GM18499 (cell line): ENCODE results near the gene RALGDS.

ENCODE experiments used
- ATAC-seq: cut with Tn5 transposase; IDR thresholded peaks from one replicate; pipeline ENCODE4 v1.9.1; 2021; ENCODE audit warnings: moderate number of reproducible peaks; ENCODE audit not compliant: insufficient read depth, unreplicated experiment

Gene RALGDS

GRCh38 chr9:133109931-133110650 is 10.9 kb downstream of the RALGDS start:
- no peak for ATAC-seq

- no peak for ATAC-seq
Observed at GRCh38 chr9:133108794-133109641, 12.0 kb downstream of the RALGDS start.

DNA sequence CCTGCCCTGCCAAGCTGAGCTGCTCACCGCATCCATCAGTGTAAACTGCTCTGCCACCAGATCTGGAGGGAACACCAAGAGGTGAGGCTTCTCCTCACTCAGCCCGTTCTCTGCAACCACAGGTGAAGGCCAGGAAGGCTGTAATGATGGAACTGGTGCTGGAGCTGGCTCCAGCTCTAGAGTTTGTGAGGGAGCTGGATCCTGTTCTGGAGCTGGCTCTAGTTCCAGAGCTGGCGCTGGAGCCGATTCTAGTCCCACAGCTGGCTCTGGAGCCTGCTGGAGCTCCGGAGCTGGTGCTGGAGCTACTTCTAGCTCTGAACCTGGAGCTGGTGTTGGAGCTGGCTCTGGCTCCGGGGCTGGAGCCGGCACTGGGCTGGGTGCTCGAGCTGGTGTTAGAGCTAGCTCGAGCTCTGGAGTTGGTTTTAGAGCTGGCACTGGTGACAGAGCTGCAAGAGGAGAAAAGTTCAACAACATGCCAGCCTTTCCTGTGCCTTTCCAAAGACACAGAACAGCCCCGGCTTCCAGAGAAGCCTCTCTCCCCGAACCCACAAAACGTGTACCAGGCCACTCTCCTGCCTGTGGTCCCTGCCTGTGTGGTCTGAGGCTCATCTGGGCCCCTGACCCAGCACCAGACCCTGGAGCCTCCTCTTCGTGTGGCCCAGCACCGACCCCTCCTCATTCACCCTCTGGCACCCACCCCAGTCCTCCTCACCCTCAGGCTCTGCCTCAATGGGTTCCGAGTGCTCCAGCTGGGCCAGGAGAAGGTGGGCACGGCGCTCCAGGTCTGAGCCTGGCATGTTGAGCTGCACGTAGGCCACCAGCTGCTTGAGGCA is 12.9 kb downstream of the RALGDS start:
- no peak for ATAC-seq

DNA sequence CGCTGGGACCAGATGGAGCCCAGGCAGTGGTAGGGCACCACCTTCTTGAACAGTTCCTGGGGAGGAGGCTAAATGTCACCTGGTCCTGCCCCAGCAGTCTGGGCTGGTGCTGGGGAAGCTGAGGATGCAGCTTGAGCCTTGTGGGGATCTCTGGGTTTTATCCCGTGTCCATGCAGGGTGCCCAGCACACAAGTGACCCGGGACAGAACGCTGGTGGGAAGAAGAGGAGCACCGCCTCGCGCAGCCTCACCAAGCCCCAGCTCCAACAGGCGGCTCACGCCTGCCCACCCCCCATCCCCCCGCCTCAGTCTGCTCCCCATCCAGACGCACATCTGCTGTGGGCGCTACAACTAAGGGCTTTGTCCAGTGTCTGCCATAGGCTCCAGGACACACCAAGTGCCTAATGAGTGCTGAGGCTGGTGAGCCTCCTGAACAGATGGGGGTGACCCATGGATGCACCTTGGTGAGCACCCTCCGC is 13.8 kb downstream of the RALGDS start:
- ATAC-seq = no peak

DNA sequence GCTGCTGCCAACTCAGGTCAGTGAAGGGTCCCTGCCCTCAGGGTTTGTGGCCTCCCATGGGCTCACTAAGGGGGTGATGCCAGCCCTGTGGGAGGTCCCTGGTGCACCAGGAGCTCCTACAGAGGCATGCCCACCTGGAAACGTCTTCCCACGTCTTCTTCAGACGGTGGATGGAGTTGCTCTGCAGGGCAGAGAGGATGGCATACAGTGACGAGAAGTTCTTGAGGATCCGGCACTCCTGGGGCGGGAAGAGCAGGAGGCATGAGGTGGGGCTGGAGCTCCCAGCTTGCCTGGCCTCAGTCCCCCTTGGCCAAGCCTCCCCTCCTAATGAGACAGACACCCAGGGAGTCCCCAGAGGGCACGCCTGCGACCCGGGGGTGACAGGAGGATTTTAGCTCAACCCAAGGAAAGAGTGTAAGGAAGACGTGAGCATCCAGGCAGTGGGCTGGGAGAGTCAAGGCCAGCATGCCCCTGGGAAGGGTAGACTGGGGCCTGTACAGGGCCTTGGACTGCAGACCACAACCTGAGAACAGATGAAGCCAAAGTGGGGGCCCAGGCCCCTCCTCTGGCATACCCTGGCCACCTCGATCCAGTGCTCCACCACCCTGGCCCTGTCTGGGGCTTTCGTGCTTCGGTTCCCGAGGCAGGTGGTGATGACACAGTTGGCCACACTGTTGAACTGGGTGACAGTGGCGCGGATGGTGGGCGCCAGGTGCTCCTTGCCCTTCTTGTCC is 14.4 kb downstream of the RALGDS start:
- ATAC-seq = no peak

- ATAC-seq = no peak
Observed at GRCh38 chr9:133105461-133105770, 15.6 kb downstream of the RALGDS start.

DNA sequence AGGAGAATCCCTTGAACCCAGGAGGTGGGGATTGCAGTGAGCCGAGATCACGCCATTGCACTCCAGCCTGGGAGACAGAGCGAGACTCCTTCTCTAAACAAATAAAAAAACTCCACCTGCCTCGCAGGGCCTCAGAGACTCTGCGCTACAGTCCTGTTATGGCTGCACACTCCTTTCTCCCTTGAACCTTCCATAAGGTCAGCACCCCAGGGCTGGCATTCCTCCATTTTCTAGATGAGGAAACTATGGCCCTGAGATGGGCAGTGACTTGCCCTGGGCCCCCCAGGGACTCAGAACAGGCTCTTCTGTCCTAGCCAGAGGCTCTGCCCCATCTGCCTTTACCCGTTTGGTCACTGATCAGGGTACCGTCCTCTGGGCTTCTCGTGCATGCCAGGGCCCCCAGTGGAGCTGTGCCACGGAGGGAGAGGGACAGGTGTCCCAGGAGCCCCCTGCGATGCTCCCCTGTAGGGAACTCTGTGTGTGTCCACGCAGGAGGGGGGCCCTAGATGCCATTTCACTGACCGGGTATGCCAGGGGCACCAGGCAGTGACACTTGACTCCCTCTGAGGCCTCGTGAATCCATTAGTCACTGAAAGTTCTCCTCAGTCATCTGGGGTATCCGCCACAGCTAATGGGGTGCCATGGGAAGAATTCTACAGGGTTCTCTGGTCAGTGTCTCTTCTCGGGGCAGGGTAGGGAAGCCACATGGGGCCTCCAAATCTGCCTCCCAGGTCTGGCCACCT is 16.2 kb downstream of the RALGDS start:
- ATAC-seq = no peak

DNA sequence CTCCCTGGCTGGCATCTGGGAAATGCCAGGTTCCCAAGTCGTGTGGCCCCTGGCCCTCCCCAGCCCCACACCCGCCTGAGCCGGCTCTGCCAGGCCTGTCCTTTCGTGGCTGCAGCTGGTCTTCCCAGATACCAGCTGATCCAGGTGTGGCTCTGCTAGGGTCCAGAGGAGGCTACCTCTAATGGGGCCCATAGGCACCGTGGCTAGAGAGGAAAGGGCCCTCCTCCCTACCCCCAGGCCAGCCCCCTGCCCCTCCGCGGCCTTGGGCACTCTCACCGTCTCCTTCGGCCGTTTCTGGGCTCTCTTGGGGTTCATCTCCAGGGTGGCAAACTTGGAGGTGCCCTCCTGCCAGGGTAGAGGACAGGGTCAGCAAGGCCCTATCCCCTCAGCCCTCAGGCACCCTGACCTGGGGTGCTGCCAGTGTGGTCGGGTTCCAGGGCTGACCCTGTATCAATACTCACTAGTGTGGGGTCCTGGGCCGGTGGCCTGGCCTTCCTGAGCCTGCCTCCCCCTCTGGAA is 17.0 kb downstream of the RALGDS start:
- ATAC-seq = no peak

DNA sequence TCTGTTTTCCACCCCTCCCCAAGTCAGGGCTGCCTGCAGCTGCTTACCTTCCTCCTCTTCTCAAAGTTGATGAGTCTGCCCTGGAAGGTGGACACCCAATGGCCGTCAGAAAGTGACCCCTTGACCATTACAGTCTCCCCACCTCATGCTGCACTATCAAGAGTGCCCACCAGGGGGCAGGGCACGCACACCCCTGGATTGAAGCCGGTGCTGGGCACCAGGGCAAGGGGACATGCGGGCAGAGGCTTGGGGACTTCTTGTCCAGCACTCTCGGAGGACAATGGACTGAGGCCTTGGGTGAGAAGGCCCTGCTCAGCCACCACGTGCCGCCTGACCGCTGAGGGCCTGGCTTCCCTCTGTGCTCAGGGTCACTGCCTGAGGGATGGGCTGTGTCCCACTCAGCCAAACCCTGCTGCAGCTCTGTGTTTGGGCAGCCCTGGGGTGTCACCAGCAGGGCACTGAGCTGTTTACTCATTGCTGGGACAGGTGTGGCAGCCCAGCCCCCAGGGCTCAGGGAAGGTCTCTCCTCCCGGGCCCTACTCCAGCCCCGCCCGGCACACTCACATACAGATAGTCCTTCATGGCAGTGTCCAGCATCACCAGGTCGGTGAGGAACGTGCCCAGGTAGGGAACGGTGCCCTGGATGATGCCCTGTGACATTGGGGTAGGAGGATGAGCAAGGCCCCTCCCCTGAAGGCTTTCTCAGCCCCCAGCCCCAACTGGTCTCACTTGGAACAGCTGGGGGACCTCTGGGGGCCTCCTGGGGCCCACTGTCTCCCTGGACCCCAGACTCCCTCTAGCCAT is 17.7 kb downstream of the RALGDS start:
- ATAC-seq = no peak

DNA sequence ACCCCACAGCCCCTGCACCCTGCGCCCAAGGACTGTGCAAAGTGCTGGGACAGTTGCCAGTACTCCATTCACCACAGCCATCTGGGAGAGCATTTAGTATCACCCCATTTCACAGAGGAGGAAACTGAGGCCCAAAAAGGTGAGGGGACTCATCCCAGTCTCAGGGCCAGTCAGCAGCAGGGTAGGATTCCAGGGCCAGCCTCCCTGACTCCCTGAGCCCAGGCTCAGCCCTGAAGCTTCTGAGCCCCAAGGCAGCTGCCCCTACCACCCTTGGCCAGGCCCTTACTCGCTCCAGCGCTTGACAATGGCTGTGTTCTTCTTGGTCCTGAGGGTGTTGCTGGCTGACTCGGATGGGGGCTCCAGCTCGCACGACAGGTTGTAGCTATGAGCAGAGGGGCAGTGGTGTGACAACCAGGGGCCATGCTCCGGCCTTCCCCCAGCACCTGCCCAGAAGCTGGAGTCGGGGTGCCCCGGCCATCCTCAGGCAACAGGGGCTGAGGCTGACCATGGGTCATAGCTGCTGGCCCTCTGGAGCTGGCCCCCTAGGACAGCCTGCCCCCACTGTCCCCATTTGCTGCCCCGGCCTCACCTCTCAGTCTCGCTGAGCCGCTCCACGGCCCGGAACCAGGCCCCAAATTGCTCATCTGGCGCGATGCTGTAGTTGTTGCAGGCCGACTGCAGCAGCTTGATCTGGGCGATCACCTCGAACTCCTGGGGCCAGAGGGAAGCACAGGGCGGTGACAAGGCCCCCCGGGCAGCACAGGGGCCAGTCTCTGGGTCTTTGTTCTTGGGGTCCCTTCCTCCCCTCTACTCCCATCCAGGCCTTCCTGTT is 18.6 kb downstream of the RALGDS start:
- no peak for ATAC-seq

DNA sequence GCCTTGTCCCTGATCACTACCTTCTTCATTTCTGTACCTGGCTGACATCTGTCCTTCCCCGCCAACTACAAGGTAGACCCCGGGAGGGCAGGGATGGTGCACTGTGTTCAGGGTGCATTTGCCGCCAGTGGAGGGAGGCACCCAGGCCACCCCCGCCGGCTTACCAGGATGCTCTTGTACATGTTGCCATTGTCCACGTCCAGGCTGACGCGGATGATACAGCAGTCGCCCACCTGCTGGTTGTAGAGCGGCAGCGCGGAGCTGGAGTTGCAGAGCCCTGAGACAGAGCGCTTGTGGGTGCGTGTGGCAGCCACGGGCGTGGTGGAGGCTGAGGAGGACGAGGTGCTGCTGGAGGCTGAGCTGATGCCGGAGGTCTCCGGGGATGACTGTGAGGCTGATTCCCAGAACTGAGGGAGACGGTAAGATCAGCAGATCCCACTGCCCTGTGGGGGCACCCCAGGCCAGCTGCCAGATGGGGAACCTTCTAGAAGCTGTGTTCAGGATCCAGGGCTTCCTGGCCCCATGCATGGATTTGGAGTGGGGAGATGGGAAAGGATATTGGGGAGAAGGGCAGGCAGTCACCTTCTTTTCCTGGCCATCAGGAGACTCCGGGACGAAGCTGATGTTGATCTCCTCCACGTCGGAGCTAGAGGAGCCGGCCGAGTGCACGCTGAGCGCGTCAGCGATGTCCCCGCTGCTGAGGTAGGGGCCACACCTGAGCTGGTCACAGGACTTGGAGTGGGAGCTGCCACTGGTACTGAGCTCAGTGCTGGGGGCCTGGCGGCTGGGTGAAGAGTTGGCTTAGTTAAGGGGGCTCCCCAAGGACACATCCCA is 19.5 kb downstream of the RALGDS start:
- ATAC-seq = no peak

DNA sequence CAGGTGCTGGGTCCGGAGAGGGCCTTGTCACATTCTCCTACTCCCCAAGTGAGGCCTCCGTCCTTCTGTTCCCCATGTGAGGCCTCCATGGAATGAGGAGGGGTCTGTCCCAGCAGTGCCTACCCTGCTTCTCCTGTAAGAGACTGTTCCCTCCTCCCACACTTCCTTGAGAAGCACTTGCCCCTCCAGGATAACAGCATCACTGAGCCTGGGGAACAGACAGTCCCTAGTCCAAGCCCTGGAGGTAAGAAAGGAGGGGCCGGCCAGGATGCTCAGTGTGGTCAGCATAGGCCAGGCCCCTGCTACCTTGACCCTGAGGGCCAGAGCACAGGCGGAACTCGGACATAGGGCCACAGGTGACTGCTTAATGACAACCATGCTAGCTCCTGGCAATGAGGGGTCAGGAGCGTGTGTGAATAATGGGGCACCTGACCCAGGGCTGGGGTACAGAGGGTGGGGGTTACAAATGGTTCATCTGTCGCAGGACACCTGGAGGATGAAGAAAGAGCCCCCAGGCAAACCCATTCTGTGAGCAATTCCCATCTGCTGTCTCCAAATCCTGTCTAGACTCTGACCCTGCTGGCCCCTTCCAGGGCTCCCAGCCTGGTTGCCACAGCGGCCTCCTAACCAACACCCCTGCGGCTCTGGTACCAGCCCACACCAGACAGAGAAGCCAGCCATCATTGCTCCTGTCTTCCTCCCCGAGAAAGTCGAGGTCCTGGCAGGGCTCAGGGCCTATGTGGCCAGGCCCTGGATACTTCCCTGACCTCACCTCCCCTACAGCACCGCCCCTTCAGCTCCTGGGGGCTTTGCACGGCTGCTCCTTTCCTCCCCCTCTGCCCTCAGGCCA is 20.3 kb downstream of the RALGDS start:
- no peak for ATAC-seq

GRCh38 chr9:133099726-133100505 is 21.1 kb downstream of the RALGDS start:
- no peak for ATAC-seq

DNA sequence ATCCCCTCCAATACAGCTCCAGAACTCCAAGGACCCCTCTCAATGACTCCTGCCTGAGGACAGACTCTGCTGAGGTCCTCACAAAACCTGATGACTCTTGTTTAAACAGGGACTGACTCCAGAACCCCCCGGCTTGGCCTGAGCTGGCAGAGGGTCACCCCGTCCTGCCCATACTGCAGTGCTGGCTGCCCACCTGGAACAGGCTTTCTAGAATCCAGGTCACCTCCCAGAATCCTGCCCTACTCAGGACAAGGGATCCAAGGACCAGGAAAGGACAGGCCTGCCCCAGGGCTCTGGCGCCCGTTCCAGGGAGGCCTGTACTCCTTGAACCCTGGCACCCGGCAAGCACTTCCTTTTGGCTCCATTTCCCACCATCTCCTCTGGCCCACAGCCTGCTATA is 22.2 kb downstream of the RALGDS start:
- ATAC-seq = no peak

DNA sequence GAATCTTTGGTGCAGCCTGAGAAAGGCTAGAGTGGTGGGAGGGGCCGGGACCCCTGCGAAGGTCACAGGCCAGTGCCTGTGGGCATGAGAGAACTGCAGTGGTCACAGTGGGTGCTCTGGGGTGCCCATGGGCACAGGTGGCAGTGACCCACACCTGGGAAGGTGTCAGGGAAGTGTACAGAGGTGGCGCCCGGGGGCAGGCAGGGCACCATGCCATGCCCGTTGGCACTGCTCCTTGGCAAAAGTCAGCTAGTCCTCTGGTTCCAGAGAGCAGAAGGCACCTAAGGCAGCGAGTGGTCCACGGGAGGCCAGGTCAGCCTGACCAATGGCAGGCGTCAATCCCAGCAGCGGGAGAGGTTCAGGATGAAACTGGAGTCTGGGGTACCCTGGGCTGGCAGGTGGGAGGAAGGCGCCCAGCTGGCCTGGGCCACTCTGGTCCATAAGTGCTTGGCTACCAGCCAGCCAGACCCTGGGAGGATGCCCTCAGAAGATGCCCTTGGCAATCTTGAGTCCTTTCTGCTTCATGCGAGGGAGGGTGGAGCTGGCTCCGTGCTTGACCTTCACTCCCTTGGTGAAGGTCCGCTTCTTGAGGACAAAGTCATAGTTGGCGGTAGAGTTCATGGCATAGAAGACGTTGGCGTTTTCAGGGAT is 22.8 kb downstream of the RALGDS start:
- no peak for ATAC-seq
